HEK293 (cell line): ENCODE measurements around the gene MTMR6.

Experiments used
- CTCF ChIP-seq: fragments of 450-650 bp; formaldehyde crosslinking; IDR thresholded peaks from 2 replicates; pipeline ENCODE4 v1.5.1; 2016; ENCODE audit warnings: missing biosample characterization, missing genetic modification characterization
- OVOL3 ChIP-seq: fragments of 450-650 bp; formaldehyde crosslinking; IDR thresholded peaks from 2 replicates; pipeline ENCODE4 v1.5.1; 2016; ENCODE audit warnings: missing biosample characterization, missing genetic modification characterization
- YY1 ChIP-seq: fragments of 450-650 bp; formaldehyde crosslinking; IDR thresholded peaks from 2 replicates; pipeline ENCODE4 v1.5.1; 2018; ENCODE audit warnings: missing biosample characterization, missing genetic modification characterization
- ZNF146 ChIP-seq: fragments of 450-650 bp; formaldehyde crosslinking; IDR thresholded peaks from 2 replicates; pipeline ENCODE4 v1.5.1; 2016; ENCODE audit warnings: missing biosample characterization, missing genetic modification characterization
- ZNF223 ChIP-seq: fragments of 450-650 bp; formaldehyde crosslinking; IDR thresholded peaks from 2 replicates; pipeline ENCODE4 v1.5.1; 2016; ENCODE audit warnings: missing biosample characterization, missing genetic modification characterization
- ZNF394 ChIP-seq: fragments of 450-650 bp; formaldehyde crosslinking; IDR thresholded peaks from 2 replicates; pipeline ENCODE4 v1.5.1; 2016; ENCODE audit warnings: missing biosample characterization, missing genetic modification characterization, mild to moderate bottlenecking, moderate library complexity, borderline replicate concordance
- ZNF433 ChIP-seq: fragments of 450-650 bp; formaldehyde crosslinking; IDR thresholded peaks from 2 replicates; pipeline ENCODE4 v1.5.1; 2016; ENCODE audit warnings: missing biosample characterization, missing genetic modification characterization, low read depth
- ZNF510 ChIP-seq: fragments of 450-650 bp; formaldehyde crosslinking; IDR thresholded peaks from 2 replicates; pipeline ENCODE4 v1.5.1; 2018; ENCODE audit warnings: mild to moderate bottlenecking, missing genetic modification characterization, missing biosample characterization; ENCODE audit not compliant: insufficient replicate concordance
- ZNF776 ChIP-seq: fragments of 450-650 bp; formaldehyde crosslinking; IDR thresholded peaks from 2 replicates; pipeline ENCODE4 v1.5.0; 2017; ENCODE audit warnings: missing biosample characterization, missing genetic modification characterization, borderline replicate concordance

DNA sequence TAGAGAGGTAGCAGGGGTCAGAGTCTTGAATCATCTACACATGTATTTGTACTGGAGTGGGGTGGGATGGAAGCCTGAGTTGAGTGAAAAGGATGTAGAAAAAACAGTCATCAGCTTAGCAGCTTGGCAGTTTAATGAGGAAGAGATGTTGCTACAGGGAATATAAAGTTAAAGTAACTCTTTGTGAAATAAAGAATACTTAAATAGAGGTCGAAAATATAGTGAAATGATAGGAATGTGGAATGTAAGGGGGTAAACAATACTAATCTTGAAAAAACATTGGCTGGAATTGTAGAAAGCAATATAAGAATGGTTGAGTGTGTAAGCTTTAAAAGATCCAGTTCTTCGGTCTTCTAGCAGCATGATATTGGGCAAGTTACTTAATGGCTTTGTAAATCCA, 36.8 kb upstream of the MTMR6 start:
- no peak for TF ChIP-seq YY1 (tag by site-specific recombination)
- no peak for TF ChIP-seq ZNF223
- no peak for TF ChIP-seq CTCF (tag by site-specific recombination)
- TF ChIP-seq OVOL3 (tag by site-specific recombination): no peak
- no peak for TF ChIP-seq ZNF146 (tag by site-specific recombination)
- no peak for TF ChIP-seq ZNF433 (tag by site-specific recombination)
- TF ChIP-seq ZNF394 (tag by site-specific recombination): no peak
- no peak for TF ChIP-seq ZNF776 (tag by site-specific recombination)
- TF ChIP-seq ZNF510 (tag by site-specific recombination): no peak
